Testis (tissue), 3 donors: ENCODE data around the gene ZNF385A. TPM values are rescaled to one million over a fixed set of nuclear protein-coding genes. Genes with fewer than 3 reads are reported as not detected.

ENCODE experiments used
- DNase-seq: peaks from one replicate; pipeline ENCODE4 v3.0.0-alpha.2; 2019
- H3K27ac ChIP-seq, 2 donors: fragments of 200-600 bp; sonication (generic); one replicate each; pipeline ENCODE4 v1.5.1; 2019
- H3K27me3 ChIP-seq: fragments of 200-600 bp; sonication (generic); one replicate; pipeline ENCODE4 v1.5.1; 2019
- H3K36me3 ChIP-seq: fragments of 200-600 bp; sonication (generic); one replicate; pipeline ENCODE4 v1.5.1; 2017; ENCODE audit warnings: low read depth; ENCODE audit errors: missing control alignments
- H3K4me1 ChIP-seq: fragments of 200-600 bp; sonication (generic); one replicate; pipeline ENCODE4 v1.5.1; 2019
- H3K4me3 ChIP-seq, 2 donors: fragments of 200-600 bp; sonication (generic); one replicate each; pipeline ENCODE4 v1.5.1; 2017 to 2019
- H3K9me3 ChIP-seq: fragments of 200-600 bp; sonication (generic); one replicate; pipeline ENCODE4 v1.5.1; 2017
- POLR2A ChIP-seq: fragments of 450-650 bp; IDR thresholded peaks from one replicate; pipeline ENCODE4 v1.6.1; 2017; ENCODE audit warnings: antibody characterized with exemption, mild to moderate bottlenecking, moderate library complexity
- WGBS, 2 donors: methylation state at CpG; one replicate each; pipeline ENCODE4 v1.1.5; 2018; 5-methylcytosine and 5-hydroxymethylcytosine counted together
- intact Hi-C: fragments of 100-400 bp; cut with DNase I; formaldehyde crosslinking; loops from one replicate; pipeline ENCODE4 v1.15.1; 2023; ENCODE audit warnings: low total_unique reads
- polyA plus RNA-seq: library from polyadenylated mRNA; stranded (reverse); fragments of 350-450 nt; fragmentation: Illumina TruSeq; extraction: RNeasy Lipid Tissue Mini Kit (QIAGEN cat#74804); gene quantifications from one replicate; pipeline ENCODE4 v1.2.3, GENCODE V29; 2014; ENCODE audit warnings: low read depth, low replicate concordance; ENCODE audit not compliant: insufficient read depth
- total RNA-seq, 2 donors: library from RNA; depleted of rRNA; stranded (reverse); fragments of >200 nt; gene quantifications; one replicate each; pipeline ENCODE4 v1.2.3, GENCODE V29; 2016
- TF ChIP-seq, protein P1 (sequence below), 3 experiments: fragments of 450-650 bp in 2 of 3; fragments of 200-600 bp in 1 of 3; sonication (generic) in 1 of 3; IDR thresholded peaks; one replicate each; pipeline ENCODE4 v1.5.1; 2016 to 2019; ENCODE audit warnings: antibody characterized with exemption in 3 of 3, mild to moderate bottlenecking in 2 of 3, moderate library complexity in 1 of 3

The ZNF385A gene
- total and polyA plus RNA-seq, 3 donors from 2014 or later = 3.5 to 10.9 (median 5.6) TPM

DNA sequence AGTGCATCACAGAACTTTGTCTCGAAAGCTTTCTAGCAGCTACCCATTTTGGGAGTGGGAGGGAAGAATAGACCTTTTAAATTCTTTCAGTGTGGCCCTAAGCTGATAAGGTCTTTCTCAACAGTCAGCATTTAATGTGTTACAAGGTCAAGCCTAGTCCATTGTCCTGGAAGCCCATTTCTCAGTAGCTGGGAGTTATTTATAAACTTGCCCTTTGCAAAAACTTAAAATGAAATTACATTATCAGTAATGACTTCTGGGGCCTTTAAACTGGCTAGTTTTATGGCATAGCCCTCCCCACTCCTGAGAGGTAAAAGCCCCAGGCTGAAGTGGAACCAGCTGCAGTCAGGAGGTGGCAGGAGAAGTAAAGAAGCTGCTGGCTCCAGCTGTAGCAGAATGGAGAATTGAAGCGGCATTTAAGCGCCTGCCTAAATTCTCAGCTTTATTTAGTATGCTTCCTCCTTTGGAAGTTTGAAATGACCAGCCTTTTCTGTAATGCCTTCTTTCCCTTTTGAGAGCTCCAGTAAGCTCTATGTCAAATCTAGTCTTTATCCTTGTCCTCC lies 47.2 kb downstream of the ZNF385A start:
- Histone ChIP-seq H3K27me3 (no peaks in the 10 kb centered on the region), H3K9me3 (no peaks in the 10 kb centered on the region), H3K4me1 (peaks cover 42% of the 10 kb centered on the region), H3K27ac (peak overlapping the region; percentile 36 to 82), H3K4me3 (no peak overlapping the region), H3K36me3 (no peaks in the 10 kb centered on the region)
- WGBS, 2 donors = 40 to 41% methylated on average over 3 of the region's 3 CpGs
- intact Hi-C loops = no loop called here
- DNase-seq = peak; percentile 45
- TF ChIP-seq, protein P1, sequence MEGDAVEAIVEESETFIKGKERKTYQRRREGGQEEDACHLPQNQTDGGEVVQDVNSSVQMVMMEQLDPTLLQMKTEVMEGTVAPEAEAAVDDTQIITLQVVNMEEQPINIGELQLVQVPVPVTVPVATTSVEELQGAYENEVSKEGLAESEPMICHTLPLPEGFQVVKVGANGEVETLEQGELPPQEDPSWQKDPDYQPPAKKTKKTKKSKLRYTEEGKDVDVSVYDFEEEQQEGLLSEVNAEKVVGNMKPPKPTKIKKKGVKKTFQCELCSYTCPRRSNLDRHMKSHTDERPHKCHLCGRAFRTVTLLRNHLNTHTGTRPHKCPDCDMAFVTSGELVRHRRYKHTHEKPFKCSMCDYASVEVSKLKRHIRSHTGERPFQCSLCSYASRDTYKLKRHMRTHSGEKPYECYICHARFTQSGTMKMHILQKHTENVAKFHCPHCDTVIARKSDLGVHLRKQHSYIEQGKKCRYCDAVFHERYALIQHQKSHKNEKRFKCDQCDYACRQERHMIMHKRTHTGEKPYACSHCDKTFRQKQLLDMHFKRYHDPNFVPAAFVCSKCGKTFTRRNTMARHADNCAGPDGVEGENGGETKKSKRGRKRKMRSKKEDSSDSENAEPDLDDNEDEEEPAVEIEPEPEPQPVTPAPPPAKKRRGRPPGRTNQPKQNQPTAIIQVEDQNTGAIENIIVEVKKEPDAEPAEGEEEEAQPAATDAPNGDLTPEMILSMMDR (IDR thresholded peaks at IDR 0.05) = no peak
- no peak for TF ChIP-seq POLR2A

- peaks cover 40% of the 10 kb centered on the region for H3K4me1 ChIP-seq
- no peak for DNase-seq
- H3K9me3 ChIP-seq = no peaks in the 10 kb centered on the region
- no peak overlapping the region for H3K27ac ChIP-seq
- TF ChIP-seq, protein P1 (IDR thresholded peaks at IDR 0.05) = no peak
- WGBS, 2 donors = 98% methylated on average over 4 of the region's 4 CpGs
- no peak overlapping the region for H3K4me3 ChIP-seq
- H3K27me3 ChIP-seq = no peaks in the 10 kb centered on the region
- H3K36me3 ChIP-seq = no peaks in the 10 kb centered on the region
- intact Hi-C loops = no loop called here
Measured at GRCh38 chr12:54333420-54334034, 51.0 kb downstream of the ZNF385A start.

- Histone ChIP-seq H3K4me1 (peaks cover 20% of the 10 kb centered on the region), H3K9me3 (no peaks in the 10 kb centered on the region), H3K27ac (no peak overlapping the region), H3K4me3 (no peak overlapping the region), H3K36me3 (no peaks in the 10 kb centered on the region), H3K27me3 (no peaks in the 10 kb centered on the region)
- TF ChIP-seq, protein P1 (IDR thresholded peaks at IDR 0.05) = no peak
- TF ChIP-seq POLR2A = no peak
- DNase-seq = no peak
- 75% methylated on average over 5 of the region's 5 CpGs for WGBS, 2 donors
- intact Hi-C loops = no loop called here
Measured at GRCh38 chr12:54331461-54331860, 53.1 kb downstream of the ZNF385A start.

DNA sequence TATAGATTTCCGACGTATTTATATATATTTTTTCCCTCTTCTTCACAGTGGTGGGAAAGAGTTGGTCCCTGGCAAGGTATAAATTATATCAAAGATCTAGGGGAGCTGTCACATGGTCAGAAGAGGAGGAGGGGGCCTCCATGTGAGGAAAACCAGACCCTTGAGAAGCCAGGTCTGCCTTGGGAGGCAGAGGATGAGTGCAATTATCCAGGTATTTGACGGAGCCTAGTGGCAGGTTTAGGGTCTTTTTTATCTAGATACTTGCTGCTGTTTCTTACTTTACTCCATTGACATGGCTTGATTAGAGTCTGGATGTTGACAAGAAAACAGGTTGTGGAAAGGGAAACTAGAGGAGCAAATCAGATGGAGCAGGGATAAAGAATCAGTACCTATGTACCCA lies 54.1 kb downstream of the ZNF385A start:
- H3K9me3 ChIP-seq = no peaks in the 10 kb centered on the region
- H3K36me3 ChIP-seq = no peaks in the 10 kb centered on the region
- H3K4me3 ChIP-seq = no peak overlapping the region
- TF ChIP-seq POLR2A = no peak
- TF ChIP-seq, protein P1 (IDR thresholded peaks at IDR 0.05) = no peak
- intact Hi-C loops = no loop called here
- H3K27ac ChIP-seq = no peak overlapping the region
- 75 to 83% methylated on average over 3 of the region's 3 CpGs for WGBS, 2 donors
- no peak for DNase-seq
- no peaks in the 10 kb centered on the region for H3K27me3 ChIP-seq
- H3K4me1 ChIP-seq = peaks cover 23% of the 10 kb centered on the region

GRCh38 chr12:54329759-54330158 lies 54.8 kb downstream of the ZNF385A start:
- WGBS, 2 donors = 55 to 71% methylated on average over 5 of the region's 5 CpGs
- Histone ChIP-seq H3K27ac (no peak overlapping the region), H3K36me3 (no peaks in the 10 kb centered on the region), H3K4me1 (peaks cover 23% of the 10 kb centered on the region), H3K27me3 (no peaks in the 10 kb centered on the region), H3K9me3 (no peaks in the 10 kb centered on the region), H3K4me3 (no peak overlapping the region)
- no peak for DNase-seq
- intact Hi-C loops = no loop called here
- no peak for TF ChIP-seq POLR2A
- TF ChIP-seq, protein P1 (IDR thresholded peaks at IDR 0.05) = no peak
